H9 (cell line): Measurements from ENCODE around the gene RGS14. TPM values are rescaled to one million over a fixed set of nuclear protein-coding genes. Genes with fewer than 3 reads are reported as not detected.

Source experiments
- DNase-seq: peaks from one replicate; pipeline ENCODE4 v3.0.0-alpha.2; 2017
- H2AFZ ChIP-seq: one replicate; pipeline ENCODE4 v1.6.1; 2013; ENCODE audit warnings: mild to moderate bottlenecking, low read length, control low read depth, moderate library complexity
- H2AK5ac ChIP-seq: 2 replicates; pipeline ENCODE4 v1.6.1; 2013; ENCODE audit warnings: low read length, control low read depth, mixed read lengths; ENCODE audit not compliant: insufficient read length
- H2BK120ac ChIP-seq: one replicate; pipeline ENCODE4 v1.6.1; 2013; ENCODE audit warnings: low read depth, mild to moderate bottlenecking, low read length, control low read depth, inconsistent platforms; ENCODE audit not compliant: poor library complexity, severe bottlenecking
- H2BK12ac ChIP-seq: 2 replicates; pipeline ENCODE4 v1.6.1; 2013; ENCODE audit warnings: low read length, control low read depth, mixed read lengths, low read depth; ENCODE audit not compliant: insufficient read length
- H2BK15ac ChIP-seq: 2 replicates; pipeline ENCODE4 v1.6.1; 2013; ENCODE audit warnings: low read depth, low read length, control low read depth
- H2BK20ac ChIP-seq: one replicate; pipeline ENCODE4 v1.6.1; 2013; ENCODE audit warnings: low read depth, mild to moderate bottlenecking, low read length, control low read depth, inconsistent platforms; ENCODE audit not compliant: poor library complexity, severe bottlenecking
- H2BK5ac ChIP-seq: 2 replicates; pipeline ENCODE4 v1.6.1; 2013; ENCODE audit warnings: low read length, control low read depth, mixed read lengths; ENCODE audit not compliant: insufficient read length
- H3K14ac ChIP-seq: 2 replicates; pipeline ENCODE4 v1.6.1; 2013; ENCODE audit warnings: low read length, control low read depth; ENCODE audit not compliant: insufficient read depth
- H3K18ac ChIP-seq: 2 replicates; pipeline ENCODE4 v1.6.1; 2013; ENCODE audit warnings: low read depth, mild to moderate bottlenecking, mixed read lengths, low read length, control low read depth; ENCODE audit not compliant: insufficient read length
- H3K23ac ChIP-seq: 2 replicates; pipeline ENCODE4 v1.6.1; 2013; ENCODE audit warnings: low read length, control low read depth, mixed read lengths, low read depth; ENCODE audit not compliant: insufficient read length
- H3K23me2 ChIP-seq: 2 replicates; pipeline ENCODE4 v1.6.1; 2013; ENCODE audit warnings: low read depth, mild to moderate bottlenecking, mixed read lengths, low read length, control low read depth; ENCODE audit not compliant: insufficient read length, poor library complexity, severe bottlenecking
- H3K27ac ChIP-seq: 2 replicates; pipeline ENCODE4 v1.5.1; 2013; ENCODE audit warnings: low read length, control low read depth, mixed read lengths, low read depth; ENCODE audit not compliant: insufficient read length
- H3K27me3 ChIP-seq: 2 replicates; pipeline ENCODE4 v1.6.1; 2013; ENCODE audit warnings: low read length, control low read depth, inconsistent platforms; ENCODE audit not compliant: insufficient read depth
- H3K4ac ChIP-seq: 2 replicates; pipeline ENCODE4 v1.6.1; 2013; ENCODE audit warnings: low read depth, mild to moderate bottlenecking, control low read depth, inconsistent platforms, low read length, moderate library complexity
- H3K4me1 ChIP-seq: 2 replicates; pipeline ENCODE4 v1.6.1; 2013; ENCODE audit warnings: low read length, control low read depth, inconsistent platforms; ENCODE audit not compliant: insufficient read depth
- H3K4me2 ChIP-seq: 2 replicates; pipeline ENCODE4 v1.6.1; 2013; ENCODE audit warnings: low read length, control low read depth, mixed read lengths; ENCODE audit not compliant: insufficient read length, insufficient read depth
- H3K56ac ChIP-seq: 2 replicates; pipeline ENCODE4 v1.6.1; 2013; ENCODE audit warnings: low read depth, mild to moderate bottlenecking, mixed read lengths, low read length, control low read depth; ENCODE audit not compliant: insufficient read length
- H3K79me1 ChIP-seq: 2 replicates; pipeline ENCODE4 v1.6.1; 2013; ENCODE audit warnings: low read depth, mild to moderate bottlenecking, moderate library complexity, low read length, control low read depth, inconsistent platforms; ENCODE audit not compliant: insufficient read depth, poor library complexity, severe bottlenecking
- H3K79me2 ChIP-seq: 2 replicates; pipeline ENCODE4 v1.6.1; 2013; ENCODE audit warnings: low read length, control low read depth, inconsistent platforms; ENCODE audit not compliant: insufficient read depth
- H3K9ac ChIP-seq: 2 replicates; pipeline ENCODE4 v1.6.1; 2013; ENCODE audit warnings: low read length, control low read depth, mixed read lengths; ENCODE audit not compliant: insufficient read length; ENCODE audit errors: extremely low read depth
- H3K9me3 ChIP-seq: one replicate; pipeline ENCODE4 v1.6.1; 2013; ENCODE audit warnings: low read depth, low read length, inconsistent platforms; ENCODE audit not compliant: control insufficient read depth
- H3T11ph ChIP-seq: one replicate; pipeline ENCODE4 v1.6.1; 2013; ENCODE audit warnings: mild to moderate bottlenecking, low read length, control low read depth, inconsistent platforms
- H4K20me1 ChIP-seq: one replicate; pipeline ENCODE4 v1.6.1; 2013; ENCODE audit not compliant: control insufficient read depth, insufficient read length, insufficient read depth
- H4K5ac ChIP-seq: 2 replicates; pipeline ENCODE4 v1.6.1; 2013; ENCODE audit warnings: low read depth, mild to moderate bottlenecking, mixed read lengths, low read length, control low read depth; ENCODE audit not compliant: insufficient read length
- H4K8ac ChIP-seq: replicated peaks from 2 replicates; pipeline ENCODE4 v1.6.1; 2013; ENCODE audit warnings: low read length, control low read depth, mixed read lengths, low read depth; ENCODE audit not compliant: insufficient read length
- H4K91ac ChIP-seq: 2 replicates; pipeline ENCODE4 v1.6.1; 2013; ENCODE audit warnings: low read depth, mild to moderate bottlenecking, moderate library complexity, mixed read lengths, low read length, control low read depth; ENCODE audit not compliant: insufficient read length
- H3K27ac Mint-ChIP-seq, 3 experiments: 2 replicates in 2 of 3; 3 replicates in 1 of 3; pipeline ENCODE4 v1.8.0; 2020 to 2021; ENCODE audit warnings: mixed read lengths in 3 of 3, mild to moderate bottlenecking in 1 of 3, moderate library complexity in 1 of 3
- H3K27me3 Mint-ChIP-seq: 2 replicates; pipeline ENCODE4 v1.8.0; 2021; ENCODE audit warnings: low read depth, mild to moderate bottlenecking, moderate library complexity, mixed read lengths
- H3K36me3 Mint-ChIP-seq, 3 experiments: 2 replicates in 2 of 3; 3 replicates in 1 of 3; pipeline ENCODE4 v1.8.0; 2020 to 2021; ENCODE audit warnings: low read depth in 3 of 3, mixed read lengths in 3 of 3; ENCODE audit not compliant: insufficient read depth in 1 of 3
- H3K4me1 Mint-ChIP-seq, 2 experiments: 2 replicates each; pipeline ENCODE4 v1.8.0; 2020; ENCODE audit warnings: mixed read lengths in 2 of 2
- H3K4me3 Mint-ChIP-seq, 2 experiments: 2 replicates in 1 of 2; 3 replicates in 1 of 2; pipeline ENCODE4 v1.8.0; 2020 to 2021; ENCODE audit warnings: mild to moderate bottlenecking in 2 of 2, mixed read lengths in 2 of 2, moderate library complexity in 1 of 2
- H3K9me3 Mint-ChIP-seq, 2 experiments: 2 replicates in 1 of 2; 3 replicates in 1 of 2; pipeline ENCODE4 v1.8.0; 2020; ENCODE audit warnings: mild to moderate bottlenecking in 2 of 2, mixed read lengths in 2 of 2, moderate library complexity in 1 of 2
- CTCF ChIP-seq: fragments of 200-600 bp; sonication (generic); conservative IDR thresholded peaks from 3 replicates; pipeline ENCODE4 v1.8.0; 2021; ENCODE audit warnings: antibody characterized with exemption, mild to moderate bottlenecking
- WGBS: extraction: QIAGEN DNeasy Blood & Tissue Kit; methylation state at CpG from one replicate; pipeline ENCODE4 v1.1.7; 2013; ENCODE audit warnings: missing lambda C conversion rate, low lambda C conversion rate, mixed read lengths; ENCODE audit not compliant: insufficient read length; ENCODE audit errors: extremely low coverage; 5-methylcytosine and 5-hydroxymethylcytosine counted together
- total RNA-seq: library from RNA; stranded (reverse); gene quantifications from 2 replicates; pipeline ENCODE4 v1.2.1, GENCODE V29; 2021

Gene RGS14
- total RNA-seq, 1 experiment from 2014 or later, result 12.3 TPM

GRCh38 chr5:177313561-177314259 lies 44.0 kb upstream of the RGS14 start:
- peaks cover 19 to 27% of the 10 kb centered on the region in 2 experiments for H3K4me1 Mint-ChIP-seq
- TF ChIP-seq CTCF, result no peak
- no peak for DNase-seq
- Histone ChIP-seq H3K27ac (no peak overlapping the region), H3K14ac (no peak overlapping the region), H3K79me1 (no peaks in the 10 kb centered on the region), H2BK20ac (no peak overlapping the region), H4K5ac (no peak overlapping the region), H4K8ac (no peak overlapping the region), H3K4me1 (no peaks in the 10 kb centered on the region), H2BK5ac (no peak overlapping the region), H3K9me3 (no peaks in the 10 kb centered on the region), H2BK12ac (no peak overlapping the region), H4K20me1 (no peaks in the 10 kb centered on the region), H2AFZ (no peak overlapping the region), H4K91ac (no peak overlapping the region), H3K79me2 (no peaks in the 10 kb centered on the region), H3T11ph (no peak overlapping the region), H2AK5ac (no peak overlapping the region), H3K27me3 (no peaks in the 10 kb centered on the region), H3K9ac (no peak overlapping the region), H3K23ac (no peak overlapping the region), H3K23me2 (peaks cover 14% of the 10 kb centered on the region), H2BK15ac (no peak overlapping the region), H3K18ac (no peak overlapping the region), H3K4me2 (no peak overlapping the region), H3K4ac (no peak overlapping the region), H2BK120ac (no peak overlapping the region), H3K56ac (no peak overlapping the region)
- H3K27me3 Mint-ChIP-seq, result no peaks in the 10 kb centered on the region; the same call in 1 of the 2 replicates
- H3K9me3 Mint-ChIP-seq, result no peaks in the 10 kb centered on the region
- H3K27ac Mint-ChIP-seq, result no peak overlapping the region
- peaks cover 0 to 4% (median 0%) of the 10 kb centered on the region in 3 experiments; a peak in 1 of 7 replicates for H3K36me3 Mint-ChIP-seq
- no peak overlapping the region; a peak in 2 of 5 replicates for H3K4me3 Mint-ChIP-seq
- WGBS, result no CpG with 5 or more reads among the region's 15 CpGs
